ENCODE data around the gene KSR1. TPM values are rescaled to one million over a fixed set of nuclear protein-coding genes. Genes with fewer than 3 reads are reported as not detected.

The KSR1 gene
- polyA plus RNA-seq, 1 of the 3 experiments (the other 2 are of a cell fraction), result 7.5 TPM

GRCh38 chr17:27588354-27588753 lies 132.1 kb downstream of the KSR1 start (continued):
- TF ChIP-seq USF1 (IDR thresholded peaks at IDR 0.05; ENCODE audit: borderline replicate concordance, low read depth) (no peak), YY1 (IDR thresholded peaks at IDR 0.05; ENCODE audit: low read depth) (no peak), GATA2 (CRISPR knock-in tag; IDR thresholded peaks at IDR 0.05) (no peak), TCF12 (IDR thresholded peaks at IDR 0.05) (no peak)

- Histone ChIP-seq H4K20me1 (ENCODE audit: insufficient read depth) (no peaks in the 10 kb centered on the region), H3K9ac (no peak overlapping the region), H3K9me2 (no peaks in the 10 kb centered on the region), H3K4me1 (ENCODE audit: control insufficient read depth in 1 of 2, insufficient read depth in 2 of 2, low read depth in 1 of 2, low read length in 1 of 2) (peaks cover 12 to 24% of the 10 kb centered on the region in 2 experiments), H2AFZ (ENCODE audit: low read depth) (no peak overlapping the region), H3K4me3 (ENCODE audit: low read depth in 2 of 2, low read length in 1 of 2) (no peak overlapping the region), H3K79me2 (ENCODE audit: insufficient read depth) (no peaks in the 10 kb centered on the region), H3K36me3 (replicated peaks in 1 of 2; ENCODE audit: control insufficient read depth in 1 of 2, insufficient read depth in 2 of 2, low read length in 1 of 2) (peaks cover 0 to 12% of the 10 kb centered on the region in 2 experiments), H3K9me3 (no peaks in the 10 kb centered on the region), H3K27ac (ENCODE audit: low read depth in 2 of 2, low read length in 1 of 2) (no peak overlapping the region), H3K4me2 (no peak overlapping the region), H3F3A (replicated peaks; ENCODE audit: insufficient read depth) (no peaks in the 10 kb centered on the region), H3K27me3 (ENCODE audit: insufficient read depth) (no peaks in the 10 kb centered on the region)
- CTCF ChIA-PET, result interaction anchor here (0.9 to 10.3 kb wide), 2 partner anchors 12 to 21 kb away, joined by 3 to 99 read pairs; no protein-coding TSS in a partner anchor
- WGBS (ENCODE audit: low lambda C conversion rate), result 93% methylated on average over 3 of the region's 3 CpGs
- POLR2A ChIA-PET, result no interaction called here
- TF ChIP-seq IRF3 (IDR thresholded peaks at IDR 0.05; ENCODE audit: low read depth, low read length), result no peak
- TF ChIP-seq RFX5 (IDR thresholded peaks at IDR 0.05; ENCODE audit: low read length), result no peak
- DNase-seq, result no peak
These were observed 134.6 kb downstream of the KSR1 start for GRCh38 chr17:27590864-27591263.

- no peaks in the 10 kb centered on the region for H3F3A ChIP-seq (replicated peaks; ENCODE audit: insufficient read depth)
- ChIA-PET POLR2A (no interaction called here), CTCF (interaction anchor here (0.9 to 15.0 kb wide), 8 partner anchors 11 to 259 kb away, joined by 3 to 222 read pairs (median 4); partner anchors contain the start of gene KSR1)
- H3K4me3 ChIP-seq (ENCODE audit: low read depth in 2 of 2, low read length in 1 of 2), result no peak overlapping the region
- H3K9me2 ChIP-seq, result no peaks in the 10 kb centered on the region
- H3K27ac ChIP-seq (ENCODE audit: low read depth in 2 of 2, low read length in 1 of 2), result no peak overlapping the region
- no peaks in the 10 kb centered on the region for H3K9me3 ChIP-seq
- H3K4me1 ChIP-seq (ENCODE audit: control insufficient read depth in 1 of 2, insufficient read depth in 2 of 2, low read depth in 1 of 2, low read length in 1 of 2), result peaks cover 1 to 24% of the 10 kb centered on the region in 2 experiments
- H3K27me3 ChIP-seq (ENCODE audit: insufficient read depth), result no peaks in the 10 kb centered on the region
- peaks cover 0 to 12% of the 10 kb centered on the region in 2 experiments for H3K36me3 ChIP-seq (replicated peaks in 1 of 2; ENCODE audit: control insufficient read depth in 1 of 2, insufficient read depth in 2 of 2, low read length in 1 of 2)
- DNase-seq, result no peak
- 88% methylated on average over 3 of the region's 3 CpGs for WGBS (ENCODE audit: low lambda C conversion rate)
- no peak overlapping the region for H3K9ac ChIP-seq
- no peak overlapping the region for H3K4me2 ChIP-seq
- H2AFZ ChIP-seq (ENCODE audit: low read depth), result no peak overlapping the region
- H3K79me2 ChIP-seq (ENCODE audit: insufficient read depth), result no peaks in the 10 kb centered on the region
- H4K20me1 ChIP-seq (ENCODE audit: insufficient read depth), result no peaks in the 10 kb centered on the region
- TF ChIP-seq NRF1 (IDR thresholded peaks at IDR 0.05; ENCODE audit: low read depth, low read length), result no peak
- no peak for TF ChIP-seq RXRA (IDR thresholded peaks at IDR 0.05; ENCODE audit: borderline replicate concordance, low read depth)
- no peak for TF ChIP-seq REST (IDR thresholded peaks at IDR 0.05; ENCODE audit: low read depth, low read length)
- TF ChIP-seq IRF3 (IDR thresholded peaks at IDR 0.05; ENCODE audit: low read depth, low read length), result no peak
- no peak for TF ChIP-seq MXI1 (IDR thresholded peaks at IDR 0.05; ENCODE audit: low read depth, low read length)
- TF ChIP-seq RAD21 (IDR thresholded peaks at IDR 0.05; ENCODE audit: low read length), result no peak
- TF ChIP-seq TAF1 (IDR thresholded peaks at IDR 0.05; ENCODE audit: borderline replicate concordance, low read depth, low read length), result no peak
- TF ChIP-seq MEF2A (IDR thresholded peaks at IDR 0.05; ENCODE audit: borderline replicate concordance, low read depth), result no peak
- no peak for TF ChIP-seq TCF12 (IDR thresholded peaks at IDR 0.05)
- TF ChIP-seq USF2 (IDR thresholded peaks at IDR 0.05; ENCODE audit: borderline replicate concordance, low read depth, low read length), result no peak
- no peak for TF ChIP-seq GABPA (IDR thresholded peaks at IDR 0.05; ENCODE audit: low read depth)
- TF ChIP-seq NFIC (IDR thresholded peaks at IDR 0.05; ENCODE audit: borderline replicate concordance), result no peak
- no peak for TF ChIP-seq FOXM1 (IDR thresholded peaks at IDR 0.05; ENCODE audit: low read depth)
- no peak for TF ChIP-seq EZH2phosphoT487 (IDR thresholded peaks at IDR 0.05; ENCODE audit: borderline replicate concordance, low read depth)
These were observed 135.7 kb downstream of the KSR1 start for GRCh38 chr17:27591986-27592385.
